Testis (tissue), 2 donors: Measurements from ENCODE around the gene EGFL8.

ENCODE experiments used
- CTCF ChIP-seq, 3 experiments: fragments of 450-650 bp in 2 of 3; fragments of 200-600 bp in 1 of 3; sonication (generic) in 1 of 3; IDR thresholded peaks; one replicate each; pipeline ENCODE4 v1.5.1; 2016 to 2019; ENCODE audit warnings: antibody characterized with exemption in 3 of 3, mild to moderate bottlenecking in 2 of 3, moderate library complexity in 1 of 3
- POLR2A ChIP-seq: fragments of 450-650 bp; IDR thresholded peaks from one replicate; pipeline ENCODE4 v1.6.1; 2017; ENCODE audit warnings: antibody characterized with exemption, mild to moderate bottlenecking, moderate library complexity

- TF ChIP-seq POLR2A (no peak), CTCF (IDR thresholded peaks at IDR 0.05) (no peak)
Observed at GRCh38 chr6:32216998-32217397, 52.6 kb downstream of the EGFL8 start.
